Measurements from ENCODE around the gene IFT22. TPM values are rescaled to one million over a fixed set of nuclear protein-coding genes. Genes with fewer than 3 reads are reported as not detected.

Gene IFT22
- total RNA-seq, 2 donors from 2014 or later, result 39.0 to 44.0 TPM

DNA sequence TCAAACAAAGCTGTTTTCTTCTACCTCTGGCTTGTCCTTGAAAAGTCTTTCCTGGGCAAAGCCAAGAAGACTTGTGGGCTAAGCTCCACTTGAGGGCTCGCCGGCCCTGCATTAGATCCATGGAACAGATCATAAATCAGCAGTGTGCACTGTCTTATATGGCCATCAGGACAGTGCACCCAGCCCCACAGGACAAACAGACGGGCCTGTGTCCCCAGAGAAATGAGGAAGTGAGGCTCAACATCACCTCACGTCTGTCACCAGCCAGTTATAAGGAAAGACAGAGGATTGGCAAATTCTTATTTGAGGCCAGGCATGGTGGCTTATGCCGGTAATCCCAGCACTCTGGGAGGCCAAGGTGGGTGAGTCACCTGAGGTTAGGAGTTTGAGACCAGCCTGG is 12.3 kb upstream of the IFT22 start:
- WGBS, 2 experiments (ENCODE audit: insufficient coverage in 1 of 2, insufficient read length in 1 of 2), result 91 to 97% methylated on average over 3 to 5 of the region's 5 CpGs
- Mint-ChIP-seq H3K36me3 (ENCODE audit: low read depth) (no peaks in the 10 kb centered on the region), H3K4me3 (no peak overlapping the region), H3K27me3 (ENCODE audit: insufficient read depth) (no peaks in the 10 kb centered on the region), H3K9me3 (no peaks in the 10 kb centered on the region), H3K4me1 (no peaks in the 10 kb centered on the region), H3K27ac (no peak overlapping the region)
- no peaks in the 10 kb centered on the region for H3K4me1 ChIP-seq (ENCODE audit: control insufficient read depth, insufficient read depth, low read length)
- no peak overlapping the region for H3K4me3 ChIP-seq (ENCODE audit: low read length)
- H3K9me3 ChIP-seq (ENCODE audit: control insufficient read depth, low read length), result no peaks in the 10 kb centered on the region
- no peaks in the 10 kb centered on the region for H3K36me3 ChIP-seq (ENCODE audit: control insufficient read depth, insufficient read depth, low read length)
- no peak overlapping the region for H3K9ac ChIP-seq (ENCODE audit: extremely low read depth, low read length, poor library complexity, severe bottlenecking)
- no peak for DNase-seq
- no peak overlapping the region for H3K27ac ChIP-seq (ENCODE audit: low read depth, low read length)
- H3K27me3 ChIP-seq (ENCODE audit: control insufficient read depth, insufficient read depth, low read length, poor library complexity, severe bottlenecking), result no peaks in the 10 kb centered on the region
- TF ChIP-seq, protein P1, sequence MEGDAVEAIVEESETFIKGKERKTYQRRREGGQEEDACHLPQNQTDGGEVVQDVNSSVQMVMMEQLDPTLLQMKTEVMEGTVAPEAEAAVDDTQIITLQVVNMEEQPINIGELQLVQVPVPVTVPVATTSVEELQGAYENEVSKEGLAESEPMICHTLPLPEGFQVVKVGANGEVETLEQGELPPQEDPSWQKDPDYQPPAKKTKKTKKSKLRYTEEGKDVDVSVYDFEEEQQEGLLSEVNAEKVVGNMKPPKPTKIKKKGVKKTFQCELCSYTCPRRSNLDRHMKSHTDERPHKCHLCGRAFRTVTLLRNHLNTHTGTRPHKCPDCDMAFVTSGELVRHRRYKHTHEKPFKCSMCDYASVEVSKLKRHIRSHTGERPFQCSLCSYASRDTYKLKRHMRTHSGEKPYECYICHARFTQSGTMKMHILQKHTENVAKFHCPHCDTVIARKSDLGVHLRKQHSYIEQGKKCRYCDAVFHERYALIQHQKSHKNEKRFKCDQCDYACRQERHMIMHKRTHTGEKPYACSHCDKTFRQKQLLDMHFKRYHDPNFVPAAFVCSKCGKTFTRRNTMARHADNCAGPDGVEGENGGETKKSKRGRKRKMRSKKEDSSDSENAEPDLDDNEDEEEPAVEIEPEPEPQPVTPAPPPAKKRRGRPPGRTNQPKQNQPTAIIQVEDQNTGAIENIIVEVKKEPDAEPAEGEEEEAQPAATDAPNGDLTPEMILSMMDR (conservative IDR thresholded peaks at IDR 0.05), result no peak

DNA sequence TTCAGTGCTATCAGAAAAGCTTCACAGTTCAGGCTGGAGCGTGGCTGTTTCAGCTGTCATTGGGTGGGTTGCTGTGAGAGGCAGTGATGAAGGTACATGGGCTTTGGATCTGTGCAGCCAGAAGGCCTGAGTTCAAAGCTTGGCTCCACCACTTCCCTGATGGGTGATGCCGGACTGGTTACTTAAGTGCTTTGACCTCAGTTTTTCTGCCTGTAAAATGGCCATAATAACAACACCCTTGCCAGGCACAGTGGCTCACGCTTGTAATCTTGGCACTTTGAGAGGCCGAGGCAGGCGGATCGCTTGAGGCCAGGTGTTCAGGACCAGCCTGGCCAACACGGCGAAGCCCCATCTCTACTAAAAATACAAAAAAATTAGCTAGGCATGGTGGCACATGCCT is 10.4 kb upstream of the IFT22 start:
- no peak for DNase-seq
- Histone ChIP-seq H3K27ac (ENCODE audit: low read depth, low read length) (no peak overlapping the region), H3K27me3 (ENCODE audit: control insufficient read depth, insufficient read depth, low read length, poor library complexity, severe bottlenecking) (no peaks in the 10 kb centered on the region), H3K36me3 (ENCODE audit: control insufficient read depth, insufficient read depth, low read length) (no peaks in the 10 kb centered on the region), H3K9me3 (ENCODE audit: control insufficient read depth, low read length) (no peaks in the 10 kb centered on the region), H3K9ac (ENCODE audit: extremely low read depth, low read length, poor library complexity, severe bottlenecking) (no peak overlapping the region), H3K4me1 (ENCODE audit: control insufficient read depth, insufficient read depth, low read length) (no peaks in the 10 kb centered on the region), H3K4me3 (ENCODE audit: low read length) (no peak overlapping the region)
- Mint-ChIP-seq H3K27me3 (ENCODE audit: insufficient read depth) (no peaks in the 10 kb centered on the region), H3K27ac (peak overlapping the region; percentile 17), H3K4me3 (no peak overlapping the region), H3K9me3 (no peaks in the 10 kb centered on the region), H3K36me3 (ENCODE audit: low read depth) (no peaks in the 10 kb centered on the region), H3K4me1 (no peaks in the 10 kb centered on the region)
- TF ChIP-seq, protein P1 (conservative IDR thresholded peaks at IDR 0.05), result no peak
- WGBS, 2 experiments (ENCODE audit: insufficient coverage in 1 of 2, insufficient read length in 1 of 2), result 92 to 93% methylated on average over 7 to 8 of the region's 8 CpGs

DNA sequence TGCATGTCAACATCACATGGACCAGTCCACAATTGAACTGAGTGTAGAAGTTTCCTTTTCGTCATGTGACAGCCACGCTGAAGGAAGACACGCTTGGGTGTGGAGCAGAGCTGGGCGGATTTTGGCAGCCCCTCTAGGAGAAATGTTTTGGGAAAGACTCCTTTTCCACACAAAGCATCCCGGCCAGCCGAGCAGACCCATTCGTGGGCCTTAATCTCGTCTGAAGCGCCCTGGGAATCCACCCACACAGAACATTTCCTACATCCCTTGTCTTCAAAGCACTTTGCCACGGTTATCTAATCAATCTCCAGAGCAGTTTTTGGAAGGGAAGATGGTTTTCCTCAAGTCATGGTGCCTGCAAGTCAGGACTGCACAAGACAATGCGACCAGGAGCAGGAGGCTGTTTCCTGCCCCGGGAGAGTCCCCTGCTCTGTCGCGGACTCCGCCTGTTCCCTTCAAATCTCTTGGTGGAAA is 8.4 kb upstream of the IFT22 start:
- Mint-ChIP-seq H3K9me3 (no peaks in the 10 kb centered on the region), H3K4me3 (no peak overlapping the region), H3K27ac (no peak overlapping the region), H3K27me3 (ENCODE audit: insufficient read depth) (no peaks in the 10 kb centered on the region), H3K36me3 (ENCODE audit: low read depth) (no peaks in the 10 kb centered on the region), H3K4me1 (no peaks in the 10 kb centered on the region)
- Histone ChIP-seq H3K9ac (ENCODE audit: extremely low read depth, low read length, poor library complexity, severe bottlenecking) (no peak overlapping the region), H3K4me3 (ENCODE audit: low read length) (no peak overlapping the region), H3K4me1 (ENCODE audit: control insufficient read depth, insufficient read depth, low read length) (no peaks in the 10 kb centered on the region), H3K9me3 (ENCODE audit: control insufficient read depth, low read length) (no peaks in the 10 kb centered on the region), H3K27ac (ENCODE audit: low read depth, low read length) (no peak overlapping the region), H3K27me3 (ENCODE audit: control insufficient read depth, insufficient read depth, low read length, poor library complexity, severe bottlenecking) (no peaks in the 10 kb centered on the region), H3K36me3 (ENCODE audit: control insufficient read depth, insufficient read depth, low read length) (no peaks in the 10 kb centered on the region)
- TF ChIP-seq, protein P1 (conservative IDR thresholded peaks at IDR 0.05), result no peak
- WGBS, 2 experiments (ENCODE audit: insufficient coverage in 1 of 2, insufficient read length in 1 of 2), result 81 to 89% methylated on average over 10 to 15 of the region's 15 CpGs
- no peak for DNase-seq
